OCI-LY3 (cell line): ENCODE measurements around the gene WASF2.

Experiments
- CTCF ChIP-seq: fragments of 200-600, 300-600 bp; sonication (generic); IDR thresholded peaks from 2 replicates; pipeline ENCODE4 v1.5.1; 2014; ENCODE audit warnings: antibody characterized with exemption, low read length, low read depth
- EZH2phosphoT487 ChIP-seq: fragments of 200-600 bp; shearing (Covaris generic); IDR thresholded peaks from 2 replicates; pipeline ENCODE4 v1.6.1; 2018; ENCODE audit warnings: antibody characterized with exemption, mixed run types, low read depth

GRCh38 chr1:27526569-27527222, 36.7 kb upstream of the WASF2 start:
- no peak for TF ChIP-seq CTCF
- no peak for TF ChIP-seq EZH2phosphoT487
